GM15510 (cell line): ENCODE data around the gene AQP4.

Source experiments
- POLR2A ChIP-seq: IDR thresholded peaks from 3 replicates; pipeline ENCODE4 v1.6.1; 2011; ENCODE audit warnings: borderline replicate concordance; ENCODE audit not compliant: insufficient read length; ENCODE audit errors: extremely low read depth

The AQP4 gene

DNA sequence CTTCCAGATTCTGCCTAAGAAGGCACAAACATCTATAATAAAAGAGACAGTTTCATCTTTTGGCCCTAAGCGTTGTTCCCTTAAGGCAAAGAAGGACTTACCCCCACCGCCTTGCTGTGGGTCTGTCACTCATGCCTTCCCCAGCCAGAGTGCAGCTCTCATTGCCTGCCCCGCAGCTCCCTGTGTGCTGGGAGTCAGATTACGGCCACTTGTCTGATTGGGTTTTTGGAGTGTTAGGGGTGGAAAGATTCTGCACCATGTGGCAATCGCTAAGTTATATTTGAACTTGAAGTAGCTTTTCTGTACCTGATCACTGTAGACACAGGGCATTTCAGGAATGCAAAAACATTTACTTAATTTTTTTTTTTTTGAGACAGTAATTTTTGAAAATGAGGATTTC is at the start of gene AQP4:
TSS of gene AQP4 (minus strand) at position 151 of the 400 bp plus-strand sequence. CDS start at position 133, 18 bp downstream.
- TF ChIP-seq POLR2A: no peak

DNA sequence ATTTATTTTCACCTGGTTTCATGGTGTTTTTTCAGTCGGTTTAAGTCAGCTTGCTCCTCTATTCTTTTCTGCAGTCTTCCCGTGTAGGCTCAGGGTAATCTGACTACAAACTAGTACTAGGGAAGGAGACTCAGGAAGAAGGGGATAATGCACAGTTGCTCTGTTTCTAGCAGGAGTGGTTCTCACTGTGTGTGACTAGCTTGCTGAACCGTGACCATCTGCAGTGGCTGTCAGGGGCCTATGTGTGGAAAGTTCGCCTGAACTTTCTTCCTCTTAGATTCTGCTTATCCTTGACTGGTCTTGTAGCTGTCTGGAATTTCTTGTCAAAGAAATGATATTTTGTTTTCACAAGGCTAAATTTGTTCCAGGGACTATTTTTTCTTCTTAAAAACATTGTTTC is 46.3 kb upstream of the AQP4 start:
- no peak for TF ChIP-seq POLR2A

GRCh38 chr18:26909599-26910290 is 44.2 kb upstream of the AQP4 start:
- no peak for TF ChIP-seq POLR2A

- TF ChIP-seq POLR2A: no peak
These were observed 43.4 kb upstream of the AQP4 start for GRCh38 chr18:26908906-26909305.

- no peak for TF ChIP-seq POLR2A
These were observed 36.8 kb upstream of the AQP4 start for GRCh38 chr18:26902291-26902690.

GRCh38 chr18:26901020-26901419 is 35.5 kb upstream of the AQP4 start:
- TF ChIP-seq POLR2A: no peak

DNA sequence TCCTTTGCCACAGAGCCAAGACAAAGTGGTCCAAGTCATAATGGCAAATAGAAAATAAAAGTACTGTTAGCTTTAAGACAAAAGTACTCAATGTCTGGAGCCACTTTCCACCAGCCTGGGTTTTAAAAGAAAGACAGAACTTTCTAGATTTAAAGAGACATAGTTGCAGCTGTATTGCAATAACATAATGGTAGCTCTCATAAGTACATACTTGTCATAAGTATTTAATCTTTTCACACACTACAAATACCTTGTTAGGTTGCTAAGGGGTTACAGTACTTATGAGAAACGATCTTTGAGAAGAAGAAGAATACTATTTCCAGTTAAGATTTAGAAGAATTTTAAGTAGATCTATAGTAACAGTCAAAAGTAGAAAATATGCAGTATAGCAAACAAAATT is 28.9 kb upstream of the AQP4 start:
- TF ChIP-seq POLR2A: no peak

DNA sequence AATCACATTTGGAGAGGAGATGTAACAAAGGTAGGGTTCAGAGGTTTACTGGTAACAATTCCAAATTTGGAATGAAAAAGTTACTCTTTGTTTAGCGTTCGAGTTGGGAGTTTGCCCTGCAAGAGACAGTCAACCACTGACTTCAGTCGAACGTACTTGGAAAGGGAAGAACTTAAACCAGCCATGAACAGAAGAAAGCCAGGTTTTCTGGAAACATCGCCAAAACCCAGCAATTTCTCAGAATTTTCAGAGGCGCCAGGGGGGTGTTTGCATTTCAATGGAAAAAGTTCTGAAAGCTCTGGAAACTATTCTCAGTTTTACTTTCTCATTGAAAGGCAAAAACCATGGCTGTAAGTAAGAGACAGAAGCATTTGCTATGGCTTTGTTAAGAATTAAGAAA is 28.5 kb upstream of the AQP4 start:
- TF ChIP-seq POLR2A: no peak

- no peak for TF ChIP-seq POLR2A
These were observed 22.8 kb upstream of the AQP4 start for GRCh38 chr18:26888259-26888658.

GRCh38 chr18:26875040-26875654 is 9.6 kb upstream of the AQP4 start:
- TF ChIP-seq POLR2A: no peak

- TF ChIP-seq POLR2A: no peak
These were observed 8.8 kb upstream of the AQP4 start for GRCh38 chr18:26874283-26874682.

GRCh38 chr18:26869640-26870039 is 4.1 kb upstream of the AQP4 start:
- no peak for TF ChIP-seq POLR2A

GRCh38 chr18:26868968-26869586 is 3.6 kb upstream of the AQP4 start:
- TF ChIP-seq POLR2A: no peak

DNA sequence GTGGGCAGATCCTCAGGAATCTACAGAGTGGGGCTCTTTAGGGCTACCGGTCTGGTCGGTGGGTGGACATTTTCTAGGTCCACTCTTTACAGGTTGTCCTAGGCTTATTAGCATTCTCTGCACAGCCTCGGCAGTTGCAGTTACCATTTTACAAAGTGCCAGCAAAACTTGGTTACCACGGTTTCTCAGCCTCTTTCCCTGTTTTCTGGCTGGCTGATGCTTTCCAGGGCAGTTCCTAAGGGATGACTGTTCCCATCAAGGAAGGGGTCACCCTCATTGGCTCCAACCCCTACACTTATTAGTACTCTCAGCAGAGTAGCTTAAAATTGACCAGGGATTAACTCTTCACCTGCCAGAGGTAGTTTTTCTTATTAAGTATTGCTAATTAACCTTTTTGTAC is 2.0 kb upstream of the AQP4 start:
- no peak for TF ChIP-seq POLR2A

GRCh38 chr18:26864658-26865057 is 849 bp downstream of the AQP4 start:
- TF ChIP-seq POLR2A: no peak
